Prostate gland (tissue), 2 donors: ENCODE measurements around the gene MXI1.

Source experiments
- POLR2A ChIP-seq: fragments of 450-650 bp; IDR thresholded peaks from one replicate; pipeline ENCODE4 v1.6.1; 2016; ENCODE audit warnings: antibody characterized with exemption, mild to moderate bottlenecking
- TF ChIP-seq, protein P1 (sequence below), 4 experiments: fragments of 200-600 bp in 2 of 4; fragments of 450-650 bp in 2 of 4; sonication (generic) in 2 of 4; IDR thresholded peaks; 1 replicate in 3 of 4; 2 replicates in 1 of 4; pipeline ENCODE4 v1.5.1; 2016 to 2019; ENCODE audit warnings: antibody characterized with exemption in 4 of 4, mild to moderate bottlenecking in 2 of 4, moderate library complexity in 2 of 4

DNA sequence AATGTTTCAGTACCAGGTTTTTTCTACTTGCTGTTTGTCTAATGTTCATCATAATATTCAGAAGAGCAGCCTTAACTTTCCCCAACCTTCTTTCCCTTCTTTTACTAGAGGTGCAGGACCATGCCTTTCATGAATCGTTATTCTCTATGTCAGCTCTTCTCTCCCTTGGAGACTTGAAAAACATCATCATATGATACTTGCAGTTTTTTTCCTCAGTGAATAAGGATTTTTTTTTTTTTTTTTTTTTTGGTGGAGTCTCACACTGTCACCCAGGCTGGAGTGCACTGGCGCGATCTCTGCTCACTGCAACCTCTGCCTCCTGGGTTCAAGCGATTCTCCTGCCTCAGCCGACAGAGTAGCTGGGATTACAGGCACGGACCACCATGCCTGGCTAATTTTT is 67.2 kb downstream of the MXI1 start:
- TF ChIP-seq, protein P1, sequence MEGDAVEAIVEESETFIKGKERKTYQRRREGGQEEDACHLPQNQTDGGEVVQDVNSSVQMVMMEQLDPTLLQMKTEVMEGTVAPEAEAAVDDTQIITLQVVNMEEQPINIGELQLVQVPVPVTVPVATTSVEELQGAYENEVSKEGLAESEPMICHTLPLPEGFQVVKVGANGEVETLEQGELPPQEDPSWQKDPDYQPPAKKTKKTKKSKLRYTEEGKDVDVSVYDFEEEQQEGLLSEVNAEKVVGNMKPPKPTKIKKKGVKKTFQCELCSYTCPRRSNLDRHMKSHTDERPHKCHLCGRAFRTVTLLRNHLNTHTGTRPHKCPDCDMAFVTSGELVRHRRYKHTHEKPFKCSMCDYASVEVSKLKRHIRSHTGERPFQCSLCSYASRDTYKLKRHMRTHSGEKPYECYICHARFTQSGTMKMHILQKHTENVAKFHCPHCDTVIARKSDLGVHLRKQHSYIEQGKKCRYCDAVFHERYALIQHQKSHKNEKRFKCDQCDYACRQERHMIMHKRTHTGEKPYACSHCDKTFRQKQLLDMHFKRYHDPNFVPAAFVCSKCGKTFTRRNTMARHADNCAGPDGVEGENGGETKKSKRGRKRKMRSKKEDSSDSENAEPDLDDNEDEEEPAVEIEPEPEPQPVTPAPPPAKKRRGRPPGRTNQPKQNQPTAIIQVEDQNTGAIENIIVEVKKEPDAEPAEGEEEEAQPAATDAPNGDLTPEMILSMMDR (IDR thresholded peaks at IDR 0.05), result no peak
- no peak for TF ChIP-seq POLR2A
